Measurements from ENCODE around the gene ADGRV1.

- no peak for TF ChIP-seq POLR2A (IDR thresholded peaks at IDR 0.05; ENCODE audit: low read length)
- no peak for TF ChIP-seq CTCF (IDR thresholded peaks at IDR 0.05)
- TF ChIP-seq FOSL2 (IDR thresholded peaks at IDR 0.05), result no peak
- no peak for TF ChIP-seq FOSL2 (CRISPR knock-in tag; IDR thresholded peaks at IDR 0.05)
- TF ChIP-seq REST (IDR thresholded peaks at IDR 0.05), result no peak
- TF ChIP-seq NPAS2 (CRISPR knock-in tag; IDR thresholded peaks at IDR 0.05; ENCODE audit: borderline replicate concordance), result no peak
- TF ChIP-seq ZNF302 (CRISPR knock-in tag; IDR thresholded peaks at IDR 0.05), result no peak
- no peak for TF ChIP-seq HMGXB4 (CRISPR knock-in tag; IDR thresholded peaks at IDR 0.05; ENCODE audit: borderline replicate concordance)
- TF ChIP-seq PBX3 (IDR thresholded peaks at IDR 0.05), result no peak
- TF ChIP-seq BHLHE40 (IDR thresholded peaks at IDR 0.05; ENCODE audit: low read depth, low read length), result no peak
- no peak for TF ChIP-seq RNF2 (IDR thresholded peaks at IDR 0.05; ENCODE audit: borderline replicate concordance, low read depth)
- TF ChIP-seq EP300 (IDR thresholded peaks at IDR 0.05), result no peak
- no peak for TF ChIP-seq MAZ (IDR thresholded peaks at IDR 0.05; ENCODE audit: borderline replicate concordance, low read depth, low read length)
- TF ChIP-seq USF2 (IDR thresholded peaks at IDR 0.05), result no peak
- TF ChIP-seq MYC (IDR thresholded peaks at IDR 0.05; ENCODE audit: borderline replicate concordance, low read length), result no peak
These were observed 442.1 kb downstream of the ADGRV1 start for GRCh38 chr5:91000743-91001142.
